CD14-positive monocyte (primary cell): ENCODE measurements around the gene S100A1. TPM values are rescaled to one million over a fixed set of nuclear protein-coding genes. Genes with fewer than 3 reads are reported as not detected.

Source experiments
- DNase-seq, 3 donors: peaks; one replicate each; pipeline ENCODE4 v3.0.0-alpha.2; 2011 to 2022
- H2AFZ ChIP-seq: 2 replicates; pipeline ENCODE4 v1.6.0; 2012; ENCODE audit warnings: mild to moderate bottlenecking, low read depth, low read length, inconsistent platforms; ENCODE audit not compliant: insufficient read depth, poor library complexity, severe bottlenecking
- H3K27ac ChIP-seq, 2 donors: 1 replicate in 1 of 2; 2 replicates in 1 of 2; pipeline ENCODE4 v1.5.1; 2012 to 2013; ENCODE audit warnings: low read length in 2 of 2, control low read depth in 1 of 2, inconsistent platforms in 1 of 2, low read depth in 1 of 2, mild to moderate bottlenecking in 1 of 2
- H3K27me3 ChIP-seq, 2 donors: one replicate each; pipeline versions ENCODE4 v1.6.0 to v1.6.1; 2011 to 2013; ENCODE audit warnings: low read length in 2 of 2; ENCODE audit not compliant: control insufficient read depth in 2 of 2, insufficient read depth in 2 of 2
- H3K36me3 ChIP-seq, 2 donors: replicated peaks in 1 of 2; 1 replicate in 1 of 2; 2 replicates in 1 of 2; pipeline versions ENCODE4 v1.5.1 to v1.6.1; 2012 to 2013; ENCODE audit warnings: low read length in 2 of 2, control low read depth in 1 of 2, inconsistent platforms in 1 of 2, mild to moderate bottlenecking in 1 of 2; ENCODE audit not compliant: insufficient read depth in 2 of 2, control insufficient read depth in 1 of 2
- H3K4me1 ChIP-seq, 2 donors: 1 replicate in 1 of 2; 2 replicates in 1 of 2; pipeline versions ENCODE4 v1.5.1 to v1.6.1; 2012 to 2013; ENCODE audit warnings: low read length in 2 of 2, control low read depth in 1 of 2, inconsistent platforms in 1 of 2, mild to moderate bottlenecking in 1 of 2, moderate library complexity in 1 of 2; ENCODE audit not compliant: insufficient read depth in 2 of 2, control insufficient read depth in 1 of 2
- H3K4me2 ChIP-seq: replicated peaks from 2 replicates; pipeline ENCODE3; 2012; ENCODE audit warnings: low read length, moderate library complexity, mild to moderate bottlenecking; ENCODE audit not compliant: poor library complexity, severe bottlenecking; ENCODE audit errors: extremely low read depth
- H3K4me3 ChIP-seq, 3 experiments: fragments of 200-600 bp in 1 of 3; sonication (generic) in 1 of 3; replicated peaks in 1 of 3; 1 replicate in 2 of 3; 2 replicates in 1 of 3; pipeline ENCODE4 v1.5.1; 2011 to 2013; ENCODE audit warnings: low read length in 3 of 3, mild to moderate bottlenecking in 3 of 3, control low read depth in 2 of 3, low read depth in 2 of 3, inconsistent platforms in 1 of 3, moderate library complexity in 1 of 3
- H3K79me2 ChIP-seq: 2 replicates; pipeline ENCODE4 v1.6.0; 2012; ENCODE audit warnings: mild to moderate bottlenecking, control low read depth, inconsistent platforms, low read length, moderate library complexity; ENCODE audit not compliant: insufficient read depth
- H3K9ac ChIP-seq: 2 replicates; pipeline ENCODE4 v1.6.0; 2017; ENCODE audit warnings: low read length, mild to moderate bottlenecking; ENCODE audit not compliant: insufficient read depth, poor library complexity, severe bottlenecking
- H3K9me3 ChIP-seq, 2 donors: replicated peaks in 1 of 2; 1 replicate in 1 of 2; 2 replicates in 1 of 2; pipeline versions ENCODE4 v1.5.1 to v1.6.1; 2012 to 2013; ENCODE audit warnings: low read length in 2 of 2, control low read depth in 1 of 2; ENCODE audit not compliant: control insufficient read depth in 1 of 2, insufficient read depth in 1 of 2
- H4K20me1 ChIP-seq: 2 replicates; pipeline ENCODE4 v1.6.0; 2012; ENCODE audit warnings: mild to moderate bottlenecking, low read length, control low read depth, moderate library complexity; ENCODE audit not compliant: insufficient read depth
- H3K27ac Mint-ChIP-seq, 7 donors: one replicate each; pipeline ENCODE4 v1.8.0; 2020; ENCODE audit warnings: mild to moderate bottlenecking in 7 of 7, mixed read lengths in 7 of 7, moderate library complexity in 6 of 7, inconsistent platforms in 2 of 7
- H3K27me3 Mint-ChIP-seq, 3 donors: one replicate each; pipeline ENCODE4 v1.8.0; 2021 to 2022; ENCODE audit warnings: low read depth in 3 of 3, mild to moderate bottlenecking in 3 of 3, mixed read lengths in 3 of 3, moderate library complexity in 3 of 3, inconsistent platforms in 1 of 3
- H3K36me3 Mint-ChIP-seq, 2 donors: one replicate each; pipeline ENCODE4 v1.8.0; 2020; ENCODE audit warnings: mixed read lengths in 2 of 2, inconsistent platforms in 1 of 2, mild to moderate bottlenecking in 1 of 2
- H3K4me1 Mint-ChIP-seq: one replicate; pipeline ENCODE4 v1.8.0; 2020; ENCODE audit warnings: mild to moderate bottlenecking, mixed read lengths
- H3K4me3 Mint-ChIP-seq, 2 donors: one replicate each; pipeline ENCODE4 v1.8.0; 2020; ENCODE audit warnings: mild to moderate bottlenecking in 2 of 2, mixed read lengths in 2 of 2, moderate library complexity in 1 of 2
- H3K9me3 Mint-ChIP-seq, 7 donors: one replicate each; pipeline ENCODE4 v1.8.0; 2020 to 2022; ENCODE audit warnings: mixed read lengths in 7 of 7, mild to moderate bottlenecking in 6 of 7, moderate library complexity in 6 of 7, inconsistent platforms in 2 of 7
- CTCF ChIP-seq: fragments of 200-600 bp; IDR thresholded peaks from one replicate; pipeline ENCODE4 v1.8.0; 2022; ENCODE audit warnings: antibody characterized with exemption, mild to moderate bottlenecking
- WGBS: methylation state at CpG from one replicate; pipeline ENCODE4 v1.1.5; 2013; ENCODE audit warnings: missing lambda C conversion rate; ENCODE audit not compliant: insufficient coverage; 5-methylcytosine and 5-hydroxymethylcytosine counted together
- intact Hi-C, 2 donors: fragments of 100-400 bp; cut with micrococcal nuclease; formaldehyde crosslinking; loops; one replicate each; pipeline versions ENCODE4 v1.15.0 to v1.15.1; 2023
- polyA plus RNA-seq, 3 donors: library from polyadenylated mRNA; depleted of rRNA in 1 of 3; unstranded in 2 of 3; stranded (reverse) in 1 of 3; fragments of 300-500 nt in 2 of 3; fragments of >200 nt in 1 of 3; fragmentation: Illumina TruSeq in 2 of 3; gene quantifications; 1 replicate in 2 of 3; 2 replicates in 1 of 3; pipeline ENCODE4 v1.2.3, GENCODE V29; 2012 to 2021

Gene S100A1
- polyA plus RNA-seq, 3 donors: not detected

- Histone ChIP-seq H3K4me3 (no peak overlapping the region), H3K4me1 (peaks cover 26 to 35% of the 10 kb centered on the region in 2 donors), H3K79me2 (no peaks in the 10 kb centered on the region), H3K36me3 (no peaks in the 10 kb centered on the region), H3K9me3 (no peaks in the 10 kb centered on the region), H4K20me1 (no peaks in the 10 kb centered on the region), H3K27me3 (no peaks in the 10 kb centered on the region), H3K9ac (no peak overlapping the region), H3K4me2 (no peak overlapping the region), H3K27ac (no peak overlapping the region), H2AFZ (no peak overlapping the region)
- H3K4me3 Mint-ChIP-seq: no peak overlapping the region
- H3K9me3 Mint-ChIP-seq: peaks cover 0 to 6% (median 0%) of the 10 kb centered on the region in 7 donors
- DNase-seq: no peak
- peak overlapping the region in 1 of 7 donors; percentile 46 for H3K27ac Mint-ChIP-seq
- WGBS: no CpG with 5 or more reads among the region's 11 CpGs
- H3K4me1 Mint-ChIP-seq: peaks cover 41% of the 10 kb centered on the region
- H3K27me3 Mint-ChIP-seq: peaks cover 2 to 4% (median 3%) of the 10 kb centered on the region in 3 donors
- intact Hi-C loops: no loop called here
- no peaks in the 10 kb centered on the region for H3K36me3 Mint-ChIP-seq
- no peak for TF ChIP-seq CTCF
These were observed 22.0 kb upstream of the S100A1 start for GRCh38 chr1:153606194-153606593.

GRCh38 chr1:153607381-153607780, 20.9 kb upstream of the S100A1 start:
- H4K20me1 ChIP-seq: no peaks in the 10 kb centered on the region
- H3K4me1 ChIP-seq: peaks cover 19 to 29% of the 10 kb centered on the region in 2 donors
- H3K9ac ChIP-seq: no peak overlapping the region
- no peak for TF ChIP-seq CTCF
- DNase-seq: no peak
- H3K27ac ChIP-seq: no peak overlapping the region
- Mint-ChIP-seq H3K27ac (no peak overlapping the region), H3K4me3 (no peak overlapping the region), H3K27me3 (peaks cover 2 to 4% (median 3%) of the 10 kb centered on the region in 3 donors), H3K9me3 (peaks cover 0 to 6% (median 0%) of the 10 kb centered on the region in 7 donors), H3K4me1 (peaks cover 36% of the 10 kb centered on the region), H3K36me3 (no peaks in the 10 kb centered on the region)
- H2AFZ ChIP-seq: no peak overlapping the region
- no peak overlapping the region for H3K4me3 ChIP-seq
- H3K36me3 ChIP-seq: no peaks in the 10 kb centered on the region
- no peaks in the 10 kb centered on the region for H3K9me3 ChIP-seq
- no peaks in the 10 kb centered on the region for H3K79me2 ChIP-seq
- no peaks in the 10 kb centered on the region for H3K27me3 ChIP-seq
- H3K4me2 ChIP-seq: no peak overlapping the region
- WGBS: 97% methylated on average over 8 of the region's 8 CpGs
- intact Hi-C loops: no loop called here
